Stimulated activated naive B cell treated with anti-CD40 and anti-IgM and Interleukin-4, amounts not matched to agents 10 μg/mL and 1 μg/mL and 100 μg/mL, for 72 hours (primary cell): ENCODE measurements around the gene FXYD5.

ENCODE experiments used
- ATAC-seq, 2 donors: fragments of 150-1000 bp; cut with Tn5 transposase; replicated peaks; 2 replicates each; pipeline ENCODE4 v1.10.0; 2021; ENCODE audit warnings: moderate library complexity in 1 of 2
- DNase-seq: peaks from one replicate; pipeline ENCODE4 v3.0.0; 2021
- H3K27ac Mint-ChIP-seq: one replicate; pipeline ENCODE4 v1.8.0; 2022; ENCODE audit warnings: mild to moderate bottlenecking, mixed read lengths
- H3K27me3 Mint-ChIP-seq, 2 donors: one replicate each; pipeline ENCODE4 v1.8.0; 2022; ENCODE audit warnings: mixed read lengths in 2 of 2
- H3K36me3 Mint-ChIP-seq, 2 donors: one replicate each; pipeline ENCODE4 v1.8.0; 2022; ENCODE audit warnings: mixed read lengths in 2 of 2, mild to moderate bottlenecking in 1 of 2
- H3K4me1 Mint-ChIP-seq, 2 donors: one replicate each; pipeline ENCODE4 v1.8.0; 2022; ENCODE audit warnings: mixed read lengths in 2 of 2, mild to moderate bottlenecking in 1 of 2
- H3K4me3 Mint-ChIP-seq, 2 donors: one replicate each; pipeline ENCODE4 v1.8.0; 2022; ENCODE audit warnings: mild to moderate bottlenecking in 2 of 2, mixed read lengths in 2 of 2, moderate library complexity in 1 of 2
- H3K9me3 Mint-ChIP-seq, 2 donors: one replicate each; pipeline ENCODE4 v1.8.0; 2022; ENCODE audit warnings: mixed read lengths in 2 of 2, mild to moderate bottlenecking in 1 of 2

FXYD5 gene

DNA sequence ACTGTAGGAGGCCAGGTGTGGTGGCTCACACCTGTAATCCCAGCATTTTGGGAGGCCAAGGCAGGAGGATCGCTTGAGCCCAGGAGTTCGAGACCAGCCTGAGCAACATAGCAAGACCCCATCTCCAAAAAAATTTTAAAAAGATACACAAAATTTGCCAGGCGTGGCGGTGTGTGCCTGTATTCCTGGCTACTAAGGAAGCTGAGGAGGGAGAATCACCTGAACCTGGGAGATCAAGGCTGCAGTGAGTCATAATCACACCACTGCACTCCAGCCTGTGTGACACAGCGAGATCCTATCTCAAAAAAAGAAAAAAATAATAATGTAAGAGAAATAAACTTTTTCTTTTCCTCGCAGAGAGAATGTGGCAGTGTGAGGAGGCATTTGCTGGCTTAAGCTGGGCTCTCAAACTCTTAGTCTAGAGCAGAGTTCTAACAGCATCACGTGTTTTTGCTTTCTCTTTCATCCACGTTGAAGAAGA, 52.9 kb downstream of the FXYD5 start:
- ATAC-seq = no peak
- H3K9me3 Mint-ChIP-seq = peaks cover 0 to 1% of the 10 kb centered on the region in 2 donors
- H3K4me1 Mint-ChIP-seq = peaks cover 49 to 86% of the 10 kb centered on the region in 2 donors
- no peak for DNase-seq
- H3K27me3 Mint-ChIP-seq = no peaks in the 10 kb centered on the region
- H3K27ac Mint-ChIP-seq = peak overlapping the region; percentile 96
- no peak overlapping the region for H3K4me3 Mint-ChIP-seq
- peaks cover 4 to 12% of the 10 kb centered on the region in 2 donors for H3K36me3 Mint-ChIP-seq

DNA sequence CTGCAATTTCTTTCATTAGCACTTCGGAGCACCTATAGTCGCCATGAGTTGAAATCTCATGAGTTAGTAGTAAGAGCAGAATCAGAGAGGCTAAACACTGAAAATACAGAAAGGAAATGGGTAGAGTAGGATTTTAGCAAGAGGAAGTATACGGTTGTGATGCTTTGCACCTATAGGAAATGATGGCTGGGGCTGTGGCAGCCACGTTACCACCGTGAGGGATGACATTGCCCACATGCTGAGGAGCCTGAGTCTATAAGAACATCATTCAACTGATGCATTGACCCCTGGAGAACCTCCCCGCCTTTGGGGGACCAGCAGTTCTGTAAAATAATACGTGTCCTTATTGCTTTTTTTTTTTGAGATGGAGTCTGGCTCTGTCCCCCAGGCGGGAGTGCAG, 53.6 kb downstream of the FXYD5 start:
- no peak for DNase-seq
- H3K4me1 Mint-ChIP-seq = peaks cover 48 to 86% of the 10 kb centered on the region in 2 donors
- peaks cover 4 to 12% of the 10 kb centered on the region in 2 donors for H3K36me3 Mint-ChIP-seq
- peak overlapping the region; percentile 51 for H3K27ac Mint-ChIP-seq
- peaks cover 0 to 1% of the 10 kb centered on the region in 2 donors for H3K9me3 Mint-ChIP-seq
- no peak overlapping the region for H3K4me3 Mint-ChIP-seq
- H3K27me3 Mint-ChIP-seq = no peaks in the 10 kb centered on the region
- ATAC-seq = no peak

DNA sequence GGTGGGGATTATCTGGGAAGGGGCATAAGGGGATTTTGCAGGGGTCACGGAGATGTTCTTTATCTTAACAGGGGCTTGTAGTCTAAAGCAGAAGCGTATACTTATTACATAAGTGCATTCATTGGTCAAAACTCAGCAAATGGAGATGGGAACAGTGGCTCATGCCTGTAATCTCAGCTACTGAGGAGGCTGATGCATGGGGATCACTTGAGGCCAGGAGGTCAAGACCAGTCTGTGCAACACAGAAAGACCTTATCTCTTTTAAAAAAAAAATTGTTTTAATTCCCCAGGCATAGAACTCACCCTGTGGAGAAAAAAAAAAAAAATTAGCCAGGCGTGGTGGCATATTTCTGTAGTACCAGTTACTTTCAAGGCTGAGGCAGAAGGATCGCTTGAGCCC, 55.1 kb downstream of the FXYD5 start:
- Mint-ChIP-seq H3K4me1 (peaks cover 53 to 86% of the 10 kb centered on the region in 2 donors), H3K27ac (peak overlapping the region; percentile 72), H3K27me3 (no peaks in the 10 kb centered on the region), H3K9me3 (peaks cover 0 to 1% of the 10 kb centered on the region in 2 donors), H3K36me3 (peaks cover 4 to 12% of the 10 kb centered on the region in 2 donors), H3K4me3 (no peak overlapping the region)
- DNase-seq (no peak), ATAC-seq (no peak)

DNA sequence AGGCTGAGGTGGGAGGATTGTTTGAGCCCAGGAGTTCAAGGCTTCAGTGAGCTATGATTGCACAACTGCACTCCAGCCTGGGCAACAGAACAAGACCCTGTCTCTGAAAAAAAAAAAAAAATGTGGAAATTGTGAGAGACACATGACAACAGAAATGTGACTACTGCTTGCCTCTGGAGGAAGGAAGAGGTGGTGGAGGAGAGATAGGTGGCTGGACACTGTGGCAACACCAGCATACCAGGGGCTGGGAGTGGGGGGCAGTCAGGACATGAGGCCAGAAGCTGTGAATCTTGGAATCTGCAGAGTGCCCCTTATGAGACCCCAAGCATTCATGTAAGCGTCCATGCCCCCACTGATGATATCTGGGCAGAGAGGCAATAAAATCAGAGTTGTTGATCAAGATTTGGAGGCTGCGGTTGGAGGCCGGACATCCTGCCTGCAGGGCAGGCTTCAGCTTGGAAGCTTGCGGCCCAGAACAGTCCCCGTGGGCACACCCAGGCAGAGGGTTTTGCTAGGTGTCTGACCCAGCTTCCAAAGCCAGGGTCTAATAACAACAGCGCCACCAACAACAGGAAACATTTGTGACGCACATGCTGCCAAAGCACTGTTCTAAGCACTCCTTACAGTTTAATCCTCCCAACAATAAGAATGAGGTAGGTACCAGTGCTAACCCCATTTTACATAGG, 57.2 kb downstream of the FXYD5 start:
- peak overlapping the region; percentile 95 for H3K27ac Mint-ChIP-seq
- peak; percentile 25 to 29 for ATAC-seq
- peaks cover 4 to 12% of the 10 kb centered on the region in 2 donors for H3K36me3 Mint-ChIP-seq
- H3K4me1 Mint-ChIP-seq = peaks cover 48 to 86% of the 10 kb centered on the region in 2 donors
- peak overlapping the region; percentile 61 to 70 for H3K4me3 Mint-ChIP-seq
- H3K9me3 Mint-ChIP-seq = peaks cover 0 to 1% of the 10 kb centered on the region in 2 donors
- DNase-seq = peak; percentile 58
- H3K27me3 Mint-ChIP-seq = no peaks in the 10 kb centered on the region

DNA sequence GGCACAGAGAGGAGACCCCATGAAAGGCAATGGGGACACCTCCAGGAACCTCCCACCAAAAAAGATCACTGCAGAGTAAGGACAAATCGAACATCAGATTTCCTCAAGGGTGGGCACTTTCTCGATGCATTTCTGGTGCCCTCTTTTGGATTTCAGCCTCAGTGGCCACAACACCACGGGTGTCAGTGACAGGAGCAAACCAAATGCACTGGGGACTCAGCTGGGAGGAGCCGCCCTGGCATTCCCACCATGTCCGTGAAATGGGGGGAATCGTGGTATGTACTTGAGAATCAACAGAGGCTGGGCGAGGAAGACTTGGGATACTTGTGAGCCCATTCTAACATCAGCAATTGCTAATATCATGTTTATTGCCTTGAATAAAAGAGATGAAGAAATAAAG, 57.7 kb downstream of the FXYD5 start:
- ATAC-seq (no peak), DNase-seq (no peak)
- Mint-ChIP-seq H3K9me3 (peaks cover 0 to 3% of the 10 kb centered on the region in 2 donors), H3K27me3 (no peaks in the 10 kb centered on the region), H3K4me3 (peak overlapping the region; percentile 61 to 70), H3K27ac (peak overlapping the region; percentile 95), H3K4me1 (peaks cover 47 to 84% of the 10 kb centered on the region in 2 donors), H3K36me3 (peaks cover 4 to 12% of the 10 kb centered on the region in 2 donors)

DNA sequence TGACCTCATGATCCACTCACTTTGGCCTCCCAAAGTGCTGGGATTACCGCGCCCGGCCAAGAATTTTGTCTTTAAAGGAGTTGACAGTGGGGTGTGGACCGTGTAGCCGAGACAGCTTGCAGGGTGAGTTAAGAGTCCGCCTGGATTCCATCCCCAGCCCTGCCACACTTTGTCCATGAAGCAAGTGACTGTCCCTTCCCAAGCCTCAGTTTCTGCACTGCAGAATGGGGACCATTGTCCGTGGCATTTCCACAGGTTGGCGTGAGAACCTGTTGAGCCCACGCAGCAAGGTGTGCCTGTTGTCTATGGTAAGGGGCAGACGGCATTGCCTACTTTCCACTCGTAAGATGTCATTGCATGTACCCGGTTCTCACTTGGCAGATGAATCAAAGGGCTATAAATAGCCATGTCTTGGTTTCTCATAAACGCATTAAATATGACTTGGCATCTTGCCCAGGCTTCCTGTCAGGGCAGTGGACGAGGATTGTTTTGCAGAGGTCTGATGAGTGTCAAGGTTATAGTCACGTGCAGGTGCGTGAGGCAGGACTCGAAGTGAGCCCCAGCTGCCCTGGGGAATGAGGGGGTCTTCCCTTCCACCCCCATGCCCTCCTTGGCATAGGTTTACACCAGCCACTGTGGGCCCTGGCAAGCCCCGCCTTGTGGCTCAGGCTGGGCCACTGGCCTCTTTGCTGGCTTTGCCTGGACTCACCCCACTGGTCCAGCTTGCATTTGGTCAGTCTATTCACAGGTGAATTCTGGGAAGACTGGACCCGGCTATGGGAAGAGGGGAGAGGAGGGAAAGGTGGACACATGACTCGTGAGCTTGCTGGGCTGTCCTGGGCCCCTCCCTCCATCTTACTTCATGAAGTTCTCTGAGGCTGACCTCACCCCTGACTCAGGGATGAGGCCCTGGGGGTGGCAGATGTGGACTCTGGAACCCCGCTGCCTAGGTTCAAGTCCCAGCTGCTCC, 59.4 kb downstream of the FXYD5 start:
- peak; percentile 93 for DNase-seq
- ATAC-seq = peak; percentile 83 to 85
- H3K4me3 Mint-ChIP-seq = peak overlapping the region; percentile 62 to 76
- H3K27ac Mint-ChIP-seq = peak overlapping the region; percentile 95
- peaks cover 43 to 74% of the 10 kb centered on the region in 2 donors for H3K4me1 Mint-ChIP-seq
- H3K36me3 Mint-ChIP-seq = peaks cover 0 to 7% of the 10 kb centered on the region in 2 donors
- no peaks in the 10 kb centered on the region for H3K27me3 Mint-ChIP-seq
- peaks cover 0 to 2% of the 10 kb centered on the region in 2 donors for H3K9me3 Mint-ChIP-seq

DNA sequence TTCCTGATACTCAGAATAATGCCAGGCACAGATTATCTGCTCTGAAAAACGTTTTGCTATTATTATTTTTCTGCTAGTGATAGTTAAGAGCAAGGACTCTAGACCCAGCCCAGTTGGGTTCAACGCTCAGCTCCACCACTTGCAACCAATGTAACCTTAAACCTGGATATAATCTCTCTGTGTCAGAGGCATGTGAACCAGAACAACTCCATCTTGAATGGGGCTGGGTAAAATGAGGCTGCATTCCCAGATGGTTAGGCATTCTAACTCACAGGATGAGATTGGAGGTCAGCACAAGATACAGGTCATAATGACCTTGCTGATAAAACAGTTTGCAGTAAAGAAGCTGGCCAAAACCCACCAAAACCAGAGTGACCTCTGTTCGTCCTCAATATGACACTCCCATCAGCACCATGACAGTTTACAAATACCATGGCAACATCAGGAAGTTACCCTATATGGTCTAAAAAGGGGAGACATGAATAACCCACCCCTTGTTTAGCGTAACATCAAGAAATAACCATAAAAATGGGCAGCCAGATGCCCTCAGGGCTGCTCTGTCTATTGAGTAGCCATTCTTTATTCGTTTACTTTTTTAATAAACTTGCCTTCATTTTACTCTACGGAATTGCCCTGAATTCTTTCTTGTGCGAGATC, 60.4 kb downstream of the FXYD5 start:
- Mint-ChIP-seq H3K9me3 (peaks cover 4 to 5% of the 10 kb centered on the region in 2 donors), H3K4me3 (no peak overlapping the region), H3K4me1 (peaks cover 45 to 68% of the 10 kb centered on the region in 2 donors), H3K36me3 (peaks cover 0 to 9% of the 10 kb centered on the region in 2 donors), H3K27ac (peak overlapping the region; percentile 95), H3K27me3 (no peaks in the 10 kb centered on the region)
- ATAC-seq (no peak), DNase-seq (no peak)

DNA sequence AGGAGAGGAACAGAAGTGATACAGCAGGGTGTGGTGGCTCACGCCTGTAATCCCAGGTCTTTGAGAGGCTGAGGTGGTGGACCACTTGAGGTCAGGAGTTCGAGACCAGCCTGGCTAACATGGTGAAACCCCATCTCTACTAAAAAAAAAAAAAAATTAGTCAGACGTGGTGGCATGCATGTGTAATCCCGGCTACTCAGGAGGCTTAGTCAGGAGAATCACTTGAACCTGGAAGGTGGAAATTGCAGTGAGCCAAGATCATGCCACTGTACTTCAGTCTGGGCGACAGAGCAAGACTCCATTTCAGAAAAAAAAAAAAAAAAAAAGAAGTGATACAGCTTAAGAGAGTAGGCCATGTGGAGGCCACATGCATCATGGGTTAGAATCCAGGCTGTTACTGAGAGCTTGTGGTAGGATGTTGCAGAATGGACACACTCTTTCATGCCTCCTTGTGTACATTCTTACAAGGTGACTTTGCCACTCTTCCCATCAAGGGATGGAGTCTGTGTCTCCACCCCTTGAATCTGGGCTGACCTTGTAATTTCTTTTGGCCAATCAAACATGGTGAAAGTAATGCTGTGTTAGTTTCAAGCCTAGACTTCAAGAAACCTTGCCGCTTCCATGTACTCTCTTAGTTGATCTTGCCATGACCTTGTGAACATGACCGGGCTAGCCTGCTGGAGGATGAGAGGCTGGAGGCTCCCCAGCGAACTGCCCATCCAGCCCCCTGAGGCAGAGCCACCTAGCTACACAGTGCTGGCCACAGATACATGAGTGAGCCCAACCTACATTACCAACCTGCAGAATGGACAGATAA, 61.7 kb downstream of the FXYD5 start:
- DNase-seq = no peak
- Mint-ChIP-seq H3K36me3 (peaks cover 0 to 9% of the 10 kb centered on the region in 2 donors), H3K4me1 (peaks cover 41 to 58% of the 10 kb centered on the region in 2 donors), H3K4me3 (no peak overlapping the region), H3K27me3 (no peaks in the 10 kb centered on the region), H3K27ac (peak overlapping the region; percentile 84), H3K9me3 (peaks cover 4 to 5% of the 10 kb centered on the region in 2 donors)
- no peak for ATAC-seq

DNA sequence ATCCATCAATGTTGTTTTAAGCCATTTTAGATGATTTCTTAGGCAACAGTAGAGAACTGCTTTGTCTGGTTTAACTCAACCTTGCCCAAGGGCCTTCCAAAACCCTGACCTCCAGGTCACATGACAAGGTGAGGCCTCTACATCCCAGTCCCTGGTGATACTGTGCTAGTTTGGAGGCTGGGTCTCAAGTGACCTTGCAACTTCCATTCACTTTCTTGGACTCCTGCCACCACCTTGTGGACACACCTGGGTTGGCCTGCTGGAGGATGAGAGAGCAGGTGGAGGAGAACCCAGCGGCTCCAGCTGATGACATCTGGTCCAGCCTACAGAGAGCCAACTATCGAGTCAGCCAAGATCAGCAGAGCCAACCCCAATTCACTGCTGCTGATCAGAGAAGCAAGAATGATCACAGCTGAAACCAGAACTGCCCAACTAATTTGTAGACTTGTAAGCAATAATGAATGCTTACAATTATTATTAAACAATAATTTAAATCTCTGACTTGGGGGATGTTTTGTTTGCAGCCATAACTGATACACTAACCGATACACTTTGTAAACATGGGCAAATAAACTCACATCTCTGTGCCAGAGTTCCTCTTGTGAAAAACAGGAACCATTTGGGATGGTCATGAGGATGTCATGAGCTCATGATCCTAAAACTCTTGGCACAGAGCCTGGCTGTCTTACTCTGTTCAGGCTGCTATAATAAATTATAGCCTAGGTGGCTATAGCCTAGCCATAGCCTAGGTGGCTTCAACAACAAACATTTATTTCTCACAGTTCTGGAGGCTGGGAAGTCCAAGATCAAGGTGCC, 62.5 kb downstream of the FXYD5 start:
- peaks cover 34 to 50% of the 10 kb centered on the region in 2 donors for H3K4me1 Mint-ChIP-seq
- H3K36me3 Mint-ChIP-seq = peaks cover 0 to 3% of the 10 kb centered on the region in 2 donors
- H3K9me3 Mint-ChIP-seq = peaks cover 4 to 5% of the 10 kb centered on the region in 2 donors
- H3K4me3 Mint-ChIP-seq = no peak overlapping the region
- H3K27me3 Mint-ChIP-seq = no peaks in the 10 kb centered on the region
- DNase-seq = no peak
- no peak for ATAC-seq
- peak overlapping the region; percentile 84 for H3K27ac Mint-ChIP-seq

DNA sequence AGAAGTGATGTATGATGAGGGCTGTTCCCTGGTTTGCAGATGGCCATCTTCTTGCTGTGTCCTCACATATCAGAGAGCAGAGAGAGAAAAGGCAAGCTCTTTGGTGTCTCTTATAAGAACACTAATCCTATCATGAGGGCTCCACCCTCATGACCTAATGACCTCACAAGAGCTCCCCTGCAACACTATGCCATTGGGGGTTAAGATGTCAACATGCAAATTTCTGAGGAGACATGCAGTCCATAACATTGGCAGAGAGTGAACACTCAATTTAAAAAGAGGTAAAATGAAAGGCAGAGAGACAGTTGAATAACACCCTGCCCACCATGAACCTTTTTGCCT, 63.1 kb downstream of the FXYD5 start:
- peaks cover 4 to 5% of the 10 kb centered on the region in 2 donors for H3K9me3 Mint-ChIP-seq
- H3K4me3 Mint-ChIP-seq = no peak overlapping the region
- peaks cover 31 to 49% of the 10 kb centered on the region in 2 donors for H3K4me1 Mint-ChIP-seq
- DNase-seq = no peak
- ATAC-seq = no peak
- H3K36me3 Mint-ChIP-seq = peaks cover 0 to 3% of the 10 kb centered on the region in 2 donors
- no peaks in the 10 kb centered on the region for H3K27me3 Mint-ChIP-seq
- no peak overlapping the region for H3K27ac Mint-ChIP-seq

DNA sequence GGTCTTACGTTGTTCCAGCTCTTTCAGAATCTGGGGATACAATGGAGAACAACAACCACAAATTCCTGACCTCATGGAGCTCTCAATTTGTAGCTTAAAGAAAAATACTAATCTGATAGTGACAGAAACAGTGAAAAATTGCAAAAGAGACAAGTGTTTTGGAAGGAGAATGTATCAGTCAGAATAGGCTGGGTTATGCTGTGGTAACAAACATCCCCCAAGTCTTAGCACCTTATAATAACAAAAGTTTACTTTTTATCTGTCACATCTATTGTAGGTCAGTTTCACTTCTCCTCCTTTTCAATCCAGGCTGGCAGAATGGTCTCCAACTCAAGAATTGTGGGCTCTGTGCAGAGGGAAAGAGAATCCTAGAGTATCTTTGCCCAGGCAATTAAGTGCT, 64.5 kb downstream of the FXYD5 start:
- H3K4me1 Mint-ChIP-seq = peaks cover 29 to 43% of the 10 kb centered on the region in 2 donors
- no peak for DNase-seq
- H3K9me3 Mint-ChIP-seq = peaks cover 4 to 5% of the 10 kb centered on the region in 2 donors
- ATAC-seq = no peak
- no peaks in the 10 kb centered on the region for H3K27me3 Mint-ChIP-seq
- H3K4me3 Mint-ChIP-seq = no peak overlapping the region
- H3K36me3 Mint-ChIP-seq = peaks cover 0 to 3% of the 10 kb centered on the region in 2 donors
- H3K27ac Mint-ChIP-seq = peak overlapping the region; percentile 20
